IPS-18a (cell line): Measurements from ENCODE around the gene HADHB.

Experiments
- H3K27ac ChIP-seq: one replicate; pipeline ENCODE4 v1.5.1; 2013; ENCODE audit warnings: low read length
- H3K27me3 ChIP-seq: one replicate; pipeline ENCODE4 v1.6.1; 2013; ENCODE audit warnings: mild to moderate bottlenecking, low read length; ENCODE audit not compliant: control insufficient read depth, insufficient read depth
- H3K36me3 ChIP-seq: one replicate; pipeline ENCODE4 v1.6.1; 2013; ENCODE audit warnings: low read depth, low read length; ENCODE audit not compliant: control insufficient read depth
- H3K4me1 ChIP-seq: one replicate; pipeline ENCODE4 v1.6.1; 2013; ENCODE audit warnings: low read depth, low read length; ENCODE audit not compliant: control insufficient read depth
- H3K4me3 ChIP-seq: one replicate; pipeline ENCODE4 v1.5.1; 2013; ENCODE audit warnings: low read length
- H3K9ac ChIP-seq: one replicate; pipeline ENCODE4 v1.6.1; 2013; ENCODE audit warnings: mild to moderate bottlenecking, low read length, moderate library complexity
- H3K9me3 ChIP-seq: one replicate; pipeline ENCODE4 v1.6.1; 2013; ENCODE audit warnings: low read depth, low read length; ENCODE audit not compliant: control insufficient read depth

HADHB gene

DNA sequence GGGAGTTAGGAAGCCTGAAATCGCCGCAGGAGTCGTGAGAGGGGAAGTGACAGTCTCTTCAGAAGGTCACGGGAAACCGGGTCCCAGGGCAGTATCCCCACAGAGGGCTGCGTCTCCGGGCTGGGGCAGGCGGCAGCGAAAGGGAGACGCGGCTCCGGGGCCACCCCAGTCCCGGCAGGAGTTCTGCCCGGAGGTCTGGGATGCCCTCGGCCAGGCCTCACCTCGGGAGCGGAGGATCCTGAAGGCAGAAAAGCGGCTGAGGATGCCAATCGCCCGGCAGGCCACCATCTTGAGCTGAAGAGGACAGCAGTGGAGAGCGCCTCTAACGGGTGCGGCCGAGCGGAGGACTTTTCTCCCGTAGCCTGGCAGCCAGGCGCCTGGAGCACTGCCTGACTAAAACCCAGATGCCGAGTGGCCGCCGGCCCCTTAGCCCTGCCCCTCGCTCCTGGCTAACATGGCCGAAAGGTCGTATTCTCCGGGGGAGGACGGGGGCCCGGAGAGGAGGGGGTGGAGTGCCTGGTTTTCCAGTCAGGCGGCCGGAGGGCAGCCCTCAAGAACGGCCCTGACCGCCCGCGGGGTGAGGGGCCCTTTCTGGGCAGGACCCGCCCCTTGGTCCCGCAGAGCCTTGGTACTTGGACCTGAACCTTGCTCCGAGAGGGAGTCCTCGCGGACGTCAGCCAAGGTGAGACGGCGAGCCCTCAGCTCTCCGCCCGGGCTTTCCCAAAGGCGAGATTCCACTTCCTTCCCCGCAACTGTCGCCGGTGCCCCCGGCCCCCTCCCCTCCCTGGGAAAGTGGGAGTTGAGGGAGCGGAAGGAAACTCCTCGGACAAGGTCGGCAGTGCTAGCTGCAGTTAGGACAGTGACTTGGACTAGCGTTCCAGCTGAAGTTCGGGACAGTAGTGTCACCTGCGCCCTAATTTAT lies at the start of gene HADHB, which contains the start of gene HADHA:
HADHB (plus strand) TSS at position 631 of the 922 bp plus-strand sequence. CDS start 9,316 bp downstream, outside the sequence.
HADHA (minus strand) TSS at position 324 of the 922 bp plus-strand sequence; CDS start at position 288, 36 bp downstream.
- no peaks in the 10 kb centered on the region for H3K36me3 ChIP-seq
- H3K4me3 ChIP-seq, result peak within 1 kb of the TSS; percentile 81
- no peaks in the 10 kb centered on the region for H3K27me3 ChIP-seq
- H3K27ac ChIP-seq, result peak within 1 kb of the TSS; percentile 76
- no peaks in the 10 kb centered on the region for H3K9me3 ChIP-seq
- H3K4me1 ChIP-seq, result peaks cover 12% of the 10 kb centered on the region
- peak within 1 kb of the TSS; percentile 64 for H3K9ac ChIP-seq

DNA sequence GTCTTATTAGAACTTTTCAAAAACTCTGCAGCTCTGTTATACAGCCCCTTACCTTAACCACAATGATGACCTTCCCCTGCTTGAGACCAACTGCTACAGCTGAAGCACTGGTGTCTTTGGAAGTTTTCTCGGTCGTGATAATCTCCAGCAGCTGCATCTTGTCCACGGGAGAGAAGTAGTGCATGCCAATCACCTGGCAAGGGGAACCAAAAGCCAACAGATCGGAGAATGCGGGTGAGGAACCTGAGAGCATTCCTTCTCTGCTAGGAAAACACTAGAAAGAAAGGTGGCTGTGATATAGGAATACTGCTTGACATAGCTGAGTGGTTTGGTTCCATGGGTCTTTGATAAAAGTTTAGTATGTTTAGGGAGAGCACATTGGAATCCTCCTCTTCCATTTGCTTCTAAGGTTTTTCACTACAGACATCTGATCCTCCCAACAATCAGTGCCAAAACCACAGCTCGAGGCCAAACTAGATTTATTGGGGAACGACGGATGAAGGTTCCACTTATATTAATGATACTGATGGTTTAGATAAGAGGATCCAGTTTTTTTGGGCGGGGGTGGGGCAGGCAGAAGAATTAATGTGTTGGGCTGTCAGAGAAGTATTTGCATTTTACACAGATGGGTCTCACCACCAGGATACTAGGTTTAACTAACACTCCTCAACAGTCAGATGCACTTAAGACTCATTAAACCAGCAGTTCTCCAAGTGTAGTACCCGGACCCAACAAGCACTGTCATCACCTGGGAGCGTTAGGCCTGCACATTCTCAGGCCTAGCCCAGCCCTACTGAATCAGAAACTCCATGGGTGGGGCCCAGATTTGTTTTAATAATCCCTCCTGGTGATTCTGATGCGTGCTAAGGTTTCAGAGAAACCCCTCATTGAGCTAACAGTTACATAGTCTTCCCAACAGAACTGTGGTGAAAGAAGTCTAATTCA lies 49.4 kb upstream of the HADHB start:
- no peak overlapping the region for H3K9ac ChIP-seq
- H3K4me3 ChIP-seq, result no peak overlapping the region
- peaks cover 77% of the 10 kb centered on the region for H3K36me3 ChIP-seq
- H3K27me3 ChIP-seq, result no peaks in the 10 kb centered on the region
- H3K4me1 ChIP-seq, result no peaks in the 10 kb centered on the region
- H3K27ac ChIP-seq, result no peak overlapping the region
- no peaks in the 10 kb centered on the region for H3K9me3 ChIP-seq

DNA sequence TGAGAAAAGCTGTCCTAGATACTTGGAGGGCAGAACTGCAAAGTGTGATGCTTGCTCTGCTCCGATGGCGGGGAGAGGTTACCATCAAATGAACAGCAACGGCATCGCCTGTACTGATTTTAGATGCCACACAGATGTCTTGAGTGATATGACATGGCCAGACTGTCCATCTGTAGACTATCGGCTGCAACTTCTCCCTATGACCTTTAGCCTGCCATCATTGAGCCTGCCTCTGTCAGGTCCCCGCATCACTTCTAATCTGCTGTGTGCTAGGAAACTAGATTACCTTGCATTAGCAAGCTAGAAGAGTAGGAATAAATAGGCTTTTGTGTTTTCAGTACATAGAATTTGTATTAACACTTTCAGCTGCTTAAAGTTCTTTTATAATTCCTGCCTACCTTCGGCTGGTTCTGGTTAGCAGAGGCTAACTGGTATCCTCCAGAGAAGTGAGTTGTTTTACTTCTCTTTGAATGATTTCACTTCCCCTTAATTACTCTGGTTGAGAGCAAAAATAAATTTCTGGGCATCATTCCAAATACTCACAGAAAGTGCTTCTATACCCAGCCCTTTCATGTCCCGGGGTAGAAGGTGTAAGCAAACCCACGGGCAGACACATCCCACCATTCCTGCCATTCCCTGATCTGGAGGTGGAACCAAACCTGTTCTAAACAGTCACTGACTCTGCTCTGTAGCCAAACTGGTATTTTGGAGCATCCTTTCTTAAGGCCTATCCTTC lies 47.9 kb upstream of the HADHB start:
- H3K9me3 ChIP-seq, result no peaks in the 10 kb centered on the region
- no peak overlapping the region for H3K4me3 ChIP-seq
- no peaks in the 10 kb centered on the region for H3K4me1 ChIP-seq
- H3K9ac ChIP-seq, result no peak overlapping the region
- peaks cover 77% of the 10 kb centered on the region for H3K36me3 ChIP-seq
- H3K27me3 ChIP-seq, result no peaks in the 10 kb centered on the region
- H3K27ac ChIP-seq, result no peak overlapping the region

GRCh38 chr2:26197516-26197915 lies 47.2 kb upstream of the HADHB start:
- no peak overlapping the region for H3K27ac ChIP-seq
- H3K27me3 ChIP-seq, result no peaks in the 10 kb centered on the region
- H3K4me3 ChIP-seq, result no peak overlapping the region
- H3K9me3 ChIP-seq, result no peaks in the 10 kb centered on the region
- H3K36me3 ChIP-seq, result peaks cover 79% of the 10 kb centered on the region
- H3K9ac ChIP-seq, result no peak overlapping the region
- H3K4me1 ChIP-seq, result no peaks in the 10 kb centered on the region

- Histone ChIP-seq H3K27ac (no peak overlapping the region), H3K27me3 (no peaks in the 10 kb centered on the region), H3K9me3 (no peaks in the 10 kb centered on the region), H3K9ac (no peak overlapping the region), H3K4me1 (no peaks in the 10 kb centered on the region), H3K36me3 (peaks cover 49% of the 10 kb centered on the region), H3K4me3 (no peak overlapping the region)
These were observed 41.7 kb upstream of the HADHB start for GRCh38 chr2:26202981-26203490.

DNA sequence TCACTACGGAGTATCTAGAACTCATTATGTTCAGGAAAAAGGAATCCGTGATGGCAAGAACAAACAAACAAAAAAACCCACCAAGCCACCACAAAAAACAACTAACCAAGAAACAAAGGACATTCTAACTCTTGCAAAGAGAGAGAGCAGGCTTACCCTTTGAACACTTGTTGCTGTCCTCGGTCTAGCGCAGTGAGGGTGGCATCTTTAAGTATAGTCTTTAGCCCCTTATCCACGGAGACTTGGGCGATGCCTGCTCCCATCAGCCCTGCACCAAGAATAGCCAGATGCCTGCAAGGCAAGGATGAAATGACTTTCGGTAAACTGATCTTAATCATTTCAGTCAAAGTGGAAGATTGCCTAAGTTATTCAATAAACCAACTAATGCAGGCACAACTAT lies 40.8 kb upstream of the HADHB start:
- peaks cover 52% of the 10 kb centered on the region for H3K36me3 ChIP-seq
- H3K9ac ChIP-seq, result no peak overlapping the region
- H3K4me1 ChIP-seq, result no peaks in the 10 kb centered on the region
- H3K27me3 ChIP-seq, result no peaks in the 10 kb centered on the region
- no peak overlapping the region for H3K4me3 ChIP-seq
- H3K27ac ChIP-seq, result no peak overlapping the region
- no peaks in the 10 kb centered on the region for H3K9me3 ChIP-seq

DNA sequence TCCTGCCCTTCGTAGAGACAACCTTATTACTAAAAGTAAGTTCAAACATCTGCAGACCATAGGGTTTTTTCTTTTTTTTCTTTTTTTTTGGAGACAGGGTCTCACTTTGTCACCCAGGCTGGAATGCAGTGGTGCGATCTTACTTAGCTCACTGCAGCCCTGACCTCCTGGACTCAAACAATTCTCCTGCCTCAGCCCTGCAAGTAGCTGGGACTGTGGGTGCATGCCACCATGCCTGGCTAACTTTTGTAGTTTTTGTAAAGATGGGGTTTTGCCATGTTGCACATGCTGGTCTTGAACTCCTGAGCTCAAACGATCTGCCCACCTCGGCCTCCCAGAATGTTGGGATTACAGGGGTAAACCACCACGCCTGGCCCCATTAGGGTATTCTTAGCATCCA lies 32.7 kb upstream of the HADHB start:
- H3K4me3 ChIP-seq, result no peak overlapping the region
- no peaks in the 10 kb centered on the region for H3K27me3 ChIP-seq
- H3K4me1 ChIP-seq, result no peaks in the 10 kb centered on the region
- H3K36me3 ChIP-seq, result peaks cover 73% of the 10 kb centered on the region
- no peak overlapping the region for H3K27ac ChIP-seq
- no peaks in the 10 kb centered on the region for H3K9me3 ChIP-seq
- no peak overlapping the region for H3K9ac ChIP-seq

- Histone ChIP-seq H3K9me3 (no peaks in the 10 kb centered on the region), H3K4me3 (no peak overlapping the region), H3K9ac (no peak overlapping the region), H3K27me3 (no peaks in the 10 kb centered on the region), H3K36me3 (peaks cover 55% of the 10 kb centered on the region), H3K4me1 (no peaks in the 10 kb centered on the region), H3K27ac (no peak overlapping the region)
These were observed 30.0 kb upstream of the HADHB start for GRCh38 chr2:26214759-26215158.

DNA sequence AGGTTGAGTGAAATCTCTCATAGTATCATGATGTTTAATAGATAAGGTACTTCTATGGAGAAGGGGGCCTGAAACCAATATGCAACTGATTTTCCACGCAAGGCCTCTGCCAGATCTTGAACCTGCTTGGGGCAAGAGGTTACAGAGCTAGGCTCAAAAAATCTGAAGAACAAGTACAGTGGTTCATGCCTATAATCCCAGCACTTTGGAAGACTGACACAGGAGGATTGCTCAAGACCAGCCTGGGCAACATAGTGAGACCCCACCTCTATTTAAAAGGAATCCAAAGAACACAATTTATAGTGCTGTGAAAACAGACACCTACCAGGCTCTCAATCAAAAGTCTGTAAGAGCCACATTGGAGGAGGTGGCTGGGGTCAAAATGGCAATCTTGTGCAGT lies 28.9 kb upstream of the HADHB start:
- H3K4me1 ChIP-seq, result no peaks in the 10 kb centered on the region
- no peak overlapping the region for H3K4me3 ChIP-seq
- peaks cover 49% of the 10 kb centered on the region for H3K36me3 ChIP-seq
- no peaks in the 10 kb centered on the region for H3K9me3 ChIP-seq
- H3K9ac ChIP-seq, result no peak overlapping the region
- no peaks in the 10 kb centered on the region for H3K27me3 ChIP-seq
- H3K27ac ChIP-seq, result no peak overlapping the region

- H3K27ac ChIP-seq, result no peak overlapping the region
- no peak overlapping the region for H3K4me3 ChIP-seq
- no peak overlapping the region for H3K9ac ChIP-seq
- H3K9me3 ChIP-seq, result no peaks in the 10 kb centered on the region
- H3K36me3 ChIP-seq, result peaks cover 42% of the 10 kb centered on the region
- no peaks in the 10 kb centered on the region for H3K4me1 ChIP-seq
- no peaks in the 10 kb centered on the region for H3K27me3 ChIP-seq
These were observed 28.2 kb upstream of the HADHB start for GRCh38 chr2:26216587-26216986.

- no peak overlapping the region for H3K27ac ChIP-seq
- H3K27me3 ChIP-seq, result no peaks in the 10 kb centered on the region
- no peak overlapping the region for H3K9ac ChIP-seq
- H3K36me3 ChIP-seq, result peaks cover 31% of the 10 kb centered on the region
- H3K4me3 ChIP-seq, result no peak overlapping the region
- no peaks in the 10 kb centered on the region for H3K9me3 ChIP-seq
- H3K4me1 ChIP-seq, result no peaks in the 10 kb centered on the region
These were observed 27.0 kb upstream of the HADHB start for GRCh38 chr2:26217720-26218119.
